Type B pancreatic cell (in vitro differentiated cells): Measurements from ENCODE around the gene LMO3. TPM values are rescaled to one million over a fixed set of nuclear protein-coding genes. Genes with fewer than 3 reads are reported as not detected.

ENCODE experiments used
- DNase-seq: peaks from one replicate; pipeline ENCODE4 v3.0.0; 2021; ENCODE audit warnings: mixed read lengths; ENCODE audit not compliant: unreplicated experiment; ENCODE audit errors: extremely low spot score
- H3K27ac Mint-ChIP-seq: 2 replicates; pipeline ENCODE4 v1.8.0; 2021; ENCODE audit warnings: mild to moderate bottlenecking, mixed read lengths
- H3K27me3 Mint-ChIP-seq: 2 replicates; pipeline ENCODE4 v1.8.0; 2021; ENCODE audit warnings: mixed read lengths
- H3K36me3 Mint-ChIP-seq: 2 replicates; pipeline ENCODE4 v1.8.0; 2021; ENCODE audit warnings: mixed read lengths
- H3K4me1 Mint-ChIP-seq: one replicate; pipeline ENCODE4 v1.8.0; 2021; ENCODE audit warnings: mixed read lengths; ENCODE audit not compliant: unreplicated experiment
- H3K4me3 Mint-ChIP-seq: 2 replicates; pipeline ENCODE4 v1.8.0; 2021; ENCODE audit warnings: mild to moderate bottlenecking, mixed read lengths
- H3K9me3 Mint-ChIP-seq: 2 replicates; pipeline ENCODE4 v1.8.0; 2021; ENCODE audit warnings: mixed read lengths
- CTCF ChIP-seq: fragments of 200-600 bp; sonication (generic); conservative IDR thresholded peaks from 2 replicates; pipeline ENCODE4 v1.5.0; 2021; ENCODE audit warnings: antibody characterized with exemption, mild to moderate bottlenecking
- total RNA-seq: library from RNA; stranded (reverse); gene quantifications from 2 replicates; pipeline ENCODE4 v1.2.1, GENCODE V29; 2021; ENCODE audit warnings: low replicate concordance

The LMO3 gene
- total RNA-seq, 1 donor from 2014 or later = 4.4 TPM

- no peak for TF ChIP-seq CTCF
- Mint-ChIP-seq H3K36me3 (no peaks in the 10 kb centered on the region), H3K4me3 (no peak overlapping the region), H3K9me3 (no peaks in the 10 kb centered on the region), H3K27ac (no peak overlapping the region), H3K27me3 (peaks cover 38% of the 10 kb centered on the region), H3K4me1 (no peaks in the 10 kb centered on the region)
- DNase-seq = no peak
These were observed 42.5 kb downstream of the LMO3 start for GRCh38 chr12:16563504-16563903.

DNA sequence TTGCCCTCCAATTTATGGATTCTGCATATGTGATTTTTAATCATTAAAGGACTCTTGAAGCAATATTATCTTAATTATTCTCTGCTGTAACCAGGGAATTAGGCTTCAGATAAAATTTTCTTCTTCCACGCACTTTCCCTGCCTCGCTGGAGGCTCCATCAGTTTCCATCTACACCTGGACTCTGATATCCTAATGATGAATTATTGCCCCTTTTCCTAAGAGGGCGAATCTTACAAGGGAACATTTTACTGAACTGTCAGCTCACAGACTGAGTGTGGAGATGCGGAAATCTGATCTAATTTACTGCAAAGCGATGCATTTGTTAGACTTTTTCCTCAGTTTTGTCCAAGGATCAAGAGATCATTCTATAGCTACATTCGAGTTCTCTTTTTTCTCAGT is 43.0 kb downstream of the LMO3 start:
- Mint-ChIP-seq H3K27ac (no peak overlapping the region), H3K4me1 (no peaks in the 10 kb centered on the region), H3K27me3 (peaks cover 38% of the 10 kb centered on the region), H3K36me3 (no peaks in the 10 kb centered on the region), H3K4me3 (no peak overlapping the region), H3K9me3 (no peaks in the 10 kb centered on the region)
- TF ChIP-seq CTCF = no peak
- DNase-seq = no peak

- H3K27ac Mint-ChIP-seq = no peak overlapping the region
- H3K4me3 Mint-ChIP-seq = no peak overlapping the region
- DNase-seq = no peak
- no peaks in the 10 kb centered on the region for H3K36me3 Mint-ChIP-seq
- no peaks in the 10 kb centered on the region for H3K4me1 Mint-ChIP-seq
- no peaks in the 10 kb centered on the region for H3K9me3 Mint-ChIP-seq
- no peak for TF ChIP-seq CTCF
- peaks cover 35% of the 10 kb centered on the region for H3K27me3 Mint-ChIP-seq
These were observed 43.5 kb downstream of the LMO3 start for GRCh38 chr12:16562435-16562834.

GRCh38 chr12:16560273-16560672 is 45.7 kb downstream of the LMO3 start:
- H3K27me3 Mint-ChIP-seq = peaks cover 37% of the 10 kb centered on the region
- no peak for TF ChIP-seq CTCF
- no peak for DNase-seq

GRCh38 chr12:16555630-16556029 is 50.3 kb downstream of the LMO3 start:
- no peak for DNase-seq
- Mint-ChIP-seq H3K36me3 (peaks cover 4% of the 10 kb centered on the region), H3K4me1 (no peaks in the 10 kb centered on the region), H3K27ac (no peak overlapping the region), H3K27me3 (peaks cover 23% of the 10 kb centered on the region), H3K4me3 (no peak overlapping the region), H3K9me3 (no peaks in the 10 kb centered on the region)
- no peak for TF ChIP-seq CTCF

More at GRCh38 chr12:16560273-16560672, 45.7 kb downstream of the LMO3 start:
- Mint-ChIP-seq H3K4me3 (no peak overlapping the region), H3K27ac (no peak overlapping the region), H3K36me3 (peaks cover 4% of the 10 kb centered on the region), H3K4me1 (no peaks in the 10 kb centered on the region), H3K9me3 (no peaks in the 10 kb centered on the region)

- DNase-seq = no peak
- Mint-ChIP-seq H3K4me3 (no peak overlapping the region), H3K36me3 (peaks cover 4% of the 10 kb centered on the region), H3K27me3 (peaks cover 17% of the 10 kb centered on the region), H3K27ac (no peak overlapping the region), H3K4me1 (no peaks in the 10 kb centered on the region), H3K9me3 (no peaks in the 10 kb centered on the region)
- no peak for TF ChIP-seq CTCF
These were observed 52.5 kb downstream of the LMO3 start for GRCh38 chr12:16553457-16553856.
